Ishikawa (cell line): ENCODE measurements around the gene HNRNPL.

Experiments used
- CEBPB ChIP-seq: IDR thresholded peaks from 2 replicates; pipeline ENCODE4 v1.6.1; 2012
- CREB1 ChIP-seq: IDR thresholded peaks from 2 replicates; pipeline ENCODE4 v1.6.1; 2012; ENCODE audit warnings: low read depth
- EGR1 ChIP-seq: IDR thresholded peaks from 2 replicates; pipeline ENCODE4 v1.6.1; 2012
- EP300 ChIP-seq: IDR thresholded peaks from 2 replicates; pipeline ENCODE4 v1.6.1; 2012; ENCODE audit warnings: borderline replicate concordance
- FOXM1 ChIP-seq: IDR thresholded peaks from 2 replicates; pipeline ENCODE4 v1.6.1; 2012; ENCODE audit warnings: low read depth, borderline replicate concordance
- MAX ChIP-seq: IDR thresholded peaks from 2 replicates; pipeline ENCODE4 v1.6.1; 2012
- NFIC ChIP-seq: IDR thresholded peaks from 2 replicates; pipeline ENCODE4 v1.6.1; 2012
- RAD21 ChIP-seq: IDR thresholded peaks from 2 replicates; pipeline ENCODE4 v1.6.1; 2012; ENCODE audit warnings: low read depth
- TAF1 ChIP-seq: IDR thresholded peaks from 2 replicates; pipeline ENCODE4 v1.6.1; 2012; ENCODE audit warnings: low read depth, mild to moderate bottlenecking
- TCF12 ChIP-seq: IDR thresholded peaks from 2 replicates; pipeline ENCODE4 v1.6.1; 2012; ENCODE audit warnings: low read depth
- TEAD4 ChIP-seq: IDR thresholded peaks from 2 replicates; pipeline ENCODE4 v1.6.1; 2012
- YY1 ChIP-seq: IDR thresholded peaks from 2 replicates; pipeline ENCODE4 v1.6.1; 2012; ENCODE audit warnings: low read depth
- ZBTB7A ChIP-seq: IDR thresholded peaks from 2 replicates; pipeline ENCODE4 v1.6.1; 2012; ENCODE audit warnings: low read depth
- TF ChIP-seq, protein P1 (sequence below): IDR thresholded peaks from 2 replicates; pipeline ENCODE4 v1.6.1; 2012
- TF ChIP-seq, protein P2 (sequence below): IDR thresholded peaks from 2 replicates; pipeline ENCODE4 v1.6.1; 2012; ENCODE audit warnings: low read depth, mild to moderate bottlenecking

HNRNPL gene

DNA sequence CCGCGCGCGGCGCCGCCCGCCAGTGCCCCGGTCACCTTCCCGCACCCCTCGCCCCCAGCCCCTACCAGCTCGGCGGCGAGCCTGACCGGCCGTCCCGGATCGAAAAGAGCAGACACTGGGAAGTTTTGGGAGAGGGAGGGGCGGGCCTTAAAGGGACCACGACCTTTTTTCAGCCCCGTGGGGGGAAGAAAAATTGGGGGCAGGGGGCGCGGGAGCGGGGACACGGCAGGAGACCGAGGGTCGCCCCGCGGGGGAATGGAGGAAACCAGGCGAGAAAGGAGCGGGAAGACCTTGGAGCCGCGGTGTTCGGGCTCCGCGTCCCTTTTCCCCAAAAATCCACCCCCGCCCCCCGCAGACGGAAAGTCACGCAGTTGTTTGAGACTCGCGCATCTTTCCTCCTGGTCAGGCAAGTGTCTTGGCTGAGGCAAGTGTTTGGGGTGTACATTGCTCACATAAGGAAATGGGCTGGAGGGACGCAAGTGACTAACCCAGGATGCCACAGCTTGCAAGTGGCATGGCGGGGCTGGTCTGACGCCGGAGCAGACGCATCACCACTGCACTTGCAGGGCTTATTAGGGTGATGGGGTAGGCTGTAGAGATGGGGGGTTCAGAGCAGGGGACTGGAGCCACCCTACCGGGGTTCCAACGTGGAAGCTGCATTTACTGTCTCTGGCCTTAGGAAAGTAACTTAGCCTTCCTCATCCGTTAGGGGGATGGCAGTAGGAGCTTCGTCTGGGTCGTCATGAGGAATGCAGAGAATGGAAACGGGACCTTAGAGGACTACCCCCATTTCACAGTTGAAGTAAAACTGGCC is 2.7 kb upstream of the HNRNPL start:
- TF ChIP-seq CEBPB (no peak), ZBTB7A (0 out of 2 replicates have a peak, but pooled peaks have one; percentile 60)

DNA sequence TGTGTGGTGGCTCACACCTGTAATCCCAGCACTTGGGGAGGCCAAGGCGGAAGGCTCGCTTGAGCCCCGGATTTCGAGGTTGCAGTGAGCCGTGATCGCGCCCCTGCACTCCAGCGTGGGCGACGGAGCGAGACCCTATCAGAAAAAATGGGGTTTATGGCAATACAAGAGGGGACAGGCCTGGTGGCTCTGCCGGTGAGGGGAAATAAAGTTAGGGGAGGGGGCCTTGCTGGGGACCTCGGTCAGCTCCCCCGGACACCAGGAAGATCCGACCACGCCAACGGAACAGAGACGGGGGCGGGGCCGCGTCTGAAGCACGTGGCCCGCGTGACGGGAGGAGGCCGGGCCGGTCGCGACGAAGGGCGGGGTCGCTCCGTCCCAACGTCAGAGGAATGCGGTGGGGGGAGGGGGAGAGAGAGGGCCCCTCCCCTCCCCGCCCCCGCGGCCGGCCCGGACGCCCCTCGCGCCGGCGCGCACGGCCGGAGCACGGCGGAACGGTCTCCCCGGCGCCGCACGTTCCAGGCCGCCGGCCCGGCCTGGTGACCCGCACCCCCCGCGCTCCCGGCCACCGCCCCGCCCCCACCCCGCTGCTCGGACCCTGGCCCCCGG is 1.9 kb upstream of the HNRNPL start:
- TF ChIP-seq, protein P1, sequence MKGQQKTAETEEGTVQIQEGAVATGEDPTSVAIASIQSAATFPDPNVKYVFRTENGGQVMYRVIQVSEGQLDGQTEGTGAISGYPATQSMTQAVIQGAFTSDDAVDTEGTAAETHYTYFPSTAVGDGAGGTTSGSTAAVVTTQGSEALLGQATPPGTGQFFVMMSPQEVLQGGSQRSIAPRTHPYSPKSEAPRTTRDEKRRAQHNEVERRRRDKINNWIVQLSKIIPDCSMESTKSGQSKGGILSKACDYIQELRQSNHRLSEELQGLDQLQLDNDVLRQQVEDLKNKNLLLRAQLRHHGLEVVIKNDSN: peak; percentile 94
- peak; percentile 97 for TF ChIP-seq MAX
- TF ChIP-seq RAD21: no peak
- peak; percentile 45; the same call in 1 of the 2 replicates for TF ChIP-seq TCF12
- no peak for TF ChIP-seq YY1
- no peak for TF ChIP-seq FOXM1
- peak; percentile 73 for TF ChIP-seq EGR1
- TF ChIP-seq TAF1: peak; percentile 54; the same call in 1 of the 2 replicates
- no peak for TF ChIP-seq NFIC
- TF ChIP-seq CREB1: peak; percentile 57; the same call in 1 of the 2 replicates
- no peak for TF ChIP-seq EP300
- peak; percentile 83 for TF ChIP-seq TEAD4
- no peak for TF ChIP-seq CEBPB
- peak; percentile 75; the same call in 1 of the 2 replicates for TF ChIP-seq ZBTB7A

DNA sequence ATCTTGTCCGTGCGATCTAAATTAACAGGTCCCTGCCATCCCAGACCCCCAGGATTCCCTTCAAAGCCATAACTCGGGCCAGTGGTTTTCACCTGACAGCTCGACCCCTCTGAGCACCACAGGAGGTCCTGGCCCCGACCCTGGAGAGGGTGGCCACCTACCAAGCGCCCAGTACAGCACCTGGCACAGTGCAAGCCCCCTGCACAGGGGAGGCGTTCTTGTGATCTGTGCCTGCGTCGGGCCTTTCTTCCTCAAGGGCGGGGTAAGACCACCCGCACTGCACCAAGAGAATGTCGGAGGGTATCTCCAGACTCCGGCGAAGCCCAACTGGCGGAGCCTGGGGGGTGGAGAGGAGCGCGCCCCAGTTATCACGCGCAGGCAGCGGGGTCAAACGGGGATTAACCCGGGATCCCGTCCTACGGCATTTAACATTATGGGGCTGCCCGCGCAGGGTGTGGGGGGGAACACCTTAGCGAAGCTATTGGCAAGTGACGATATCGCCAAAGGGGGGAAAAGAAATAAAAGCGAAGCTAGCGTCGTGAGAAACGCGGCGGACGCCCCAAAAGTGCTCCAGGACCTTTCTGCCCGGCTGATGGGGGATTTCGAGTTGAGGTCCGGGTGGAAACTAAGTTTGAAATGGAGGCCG is 1.3 kb upstream of the HNRNPL start:
- TF ChIP-seq TEAD4 (no peak), EGR1 (no peak), MAX (no peak), NFIC (no peak), YY1 (no peak), ZBTB7A (peak; percentile 9), EP300 (no peak), CREB1 (no peak), RAD21 (no peak)

- peak; percentile 49; the same call in 1 of the 2 replicates for TF ChIP-seq TAF1
- TF ChIP-seq EGR1: no peak
- peak; percentile 59 for TF ChIP-seq YY1
These were observed 720 bp upstream of the HNRNPL start for GRCh38 chr19:38850436-38850975.

DNA sequence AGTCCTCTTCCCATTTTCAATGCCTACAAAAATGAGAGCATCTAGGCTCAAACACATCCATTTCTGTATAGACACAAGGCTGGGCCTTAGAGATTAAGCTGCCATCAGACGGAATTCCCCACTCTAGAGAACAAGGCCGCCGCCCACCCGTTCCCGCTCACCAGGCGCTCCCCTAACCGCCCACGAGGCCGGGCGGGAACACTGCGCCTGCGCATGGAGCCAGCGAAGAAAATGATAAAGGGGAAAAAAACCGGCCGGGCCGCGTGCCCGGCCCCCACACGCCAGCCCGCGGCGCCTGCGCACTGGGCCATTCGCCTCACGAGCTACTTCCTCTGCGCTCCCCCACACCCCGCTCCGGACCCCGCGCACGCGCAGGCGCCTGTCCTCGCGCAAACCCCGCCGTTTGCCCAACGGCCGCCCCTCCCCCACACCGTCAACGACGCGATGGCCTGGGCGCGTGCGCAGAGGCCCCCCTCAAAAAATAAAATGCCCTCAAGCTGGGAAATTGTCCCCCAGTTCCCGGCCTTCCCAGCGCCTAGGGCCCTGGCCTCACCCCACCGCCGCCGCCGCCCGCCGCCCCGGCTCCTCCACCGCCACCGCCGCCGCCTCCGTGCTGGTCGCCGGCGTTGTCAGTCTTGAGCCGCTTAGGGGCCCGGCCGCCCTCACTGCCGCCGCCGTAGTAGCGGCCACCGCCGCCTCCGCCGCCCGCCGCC is 483 bp downstream of the HNRNPL start:
- TF ChIP-seq CREB1 (no peak), MAX (peak; percentile 93), EGR1 (peak; percentile 88), YY1 (no peak), TCF12 (no peak), CEBPB (peak; percentile 1; the same call in 1 of the 2 replicates), RAD21 (no peak), EP300 (no peak), NFIC (no peak)
- TF ChIP-seq, protein P2, sequence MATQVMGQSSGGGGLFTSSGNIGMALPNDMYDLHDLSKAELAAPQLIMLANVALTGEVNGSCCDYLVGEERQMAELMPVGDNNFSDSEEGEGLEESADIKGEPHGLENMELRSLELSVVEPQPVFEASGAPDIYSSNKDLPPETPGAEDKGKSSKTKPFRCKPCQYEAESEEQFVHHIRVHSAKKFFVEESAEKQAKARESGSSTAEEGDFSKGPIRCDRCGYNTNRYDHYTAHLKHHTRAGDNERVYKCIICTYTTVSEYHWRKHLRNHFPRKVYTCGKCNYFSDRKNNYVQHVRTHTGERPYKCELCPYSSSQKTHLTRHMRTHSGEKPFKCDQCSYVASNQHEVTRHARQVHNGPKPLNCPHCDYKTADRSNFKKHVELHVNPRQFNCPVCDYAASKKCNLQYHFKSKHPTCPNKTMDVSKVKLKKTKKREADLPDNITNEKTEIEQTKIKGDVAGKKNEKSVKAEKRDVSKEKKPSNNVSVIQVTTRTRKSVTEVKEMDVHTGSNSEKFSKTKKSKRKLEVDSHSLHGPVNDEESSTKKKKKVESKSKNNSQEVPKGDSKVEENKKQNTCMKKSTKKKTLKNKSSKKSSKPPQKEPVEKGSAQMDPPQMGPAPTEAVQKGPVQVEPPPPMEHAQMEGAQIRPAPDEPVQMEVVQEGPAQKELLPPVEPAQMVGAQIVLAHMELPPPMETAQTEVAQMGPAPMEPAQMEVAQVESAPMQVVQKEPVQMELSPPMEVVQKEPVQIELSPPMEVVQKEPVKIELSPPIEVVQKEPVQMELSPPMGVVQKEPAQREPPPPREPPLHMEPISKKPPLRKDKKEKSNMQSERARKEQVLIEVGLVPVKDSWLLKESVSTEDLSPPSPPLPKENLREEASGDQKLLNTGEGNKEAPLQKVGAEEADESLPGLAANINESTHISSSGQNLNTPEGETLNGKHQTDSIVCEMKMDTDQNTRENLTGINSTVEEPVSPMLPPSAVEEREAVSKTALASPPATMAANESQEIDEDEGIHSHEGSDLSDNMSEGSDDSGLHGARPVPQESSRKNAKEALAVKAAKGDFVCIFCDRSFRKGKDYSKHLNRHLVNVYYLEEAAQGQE: no peak
- TF ChIP-seq, protein P1: 0 out of 2 replicates have a peak, but pooled peaks have one; percentile 22

GRCh38 chr19:38848299-38849146 is 1.3 kb downstream of the HNRNPL start:
- TF ChIP-seq, protein P1: no peak
- TF ChIP-seq EGR1 (no peak), NFIC (no peak), EP300 (no peak), TAF1 (no peak), RAD21 (no peak), TEAD4 (no peak), TCF12 (no peak), CEBPB (no peak), YY1 (no peak), ZBTB7A (no peak), CREB1 (no peak), MAX (no peak)
- TF ChIP-seq, protein P2: no peak
